Measurements from ENCODE around the gene ZNF541.
A peak's percentile ranks its signal among the peaks of the same experiment; 100 is the strongest.

The ZNF541 gene

GRCh38 chr19:47573071-47574026, at the start of gene ZNF541:
TSS of gene ZNF541 (minus strand) at chr19:47573148. CDS start at chr19:47555856, 17,292 bp downstream.
- DNase-seq (ENCODE audit: low read depth): peak; percentile 83

GRCh38 chr19:47619763-47620162, 46.8 kb upstream of the ZNF541 start:
- DNase-seq (ENCODE audit: low read depth): no peak

GRCh38 chr19:47618771-47619170, 45.8 kb upstream of the ZNF541 start:
- DNase-seq (ENCODE audit: low read depth): no peak

GRCh38 chr19:47615714-47616113, 42.8 kb upstream of the ZNF541 start:
- DNase-seq (ENCODE audit: low read depth): no peak

- DNase-seq (ENCODE audit: low read depth): no peak
Measured at GRCh38 chr19:47615230-47615629, 42.3 kb upstream of the ZNF541 start.

GRCh38 chr19:47614559-47614958, 41.6 kb upstream of the ZNF541 start:
- no peak for DNase-seq (ENCODE audit: low read depth)

- DNase-seq (ENCODE audit: low read depth): no peak
Measured at GRCh38 chr19:47614021-47614295, 41.0 kb upstream of the ZNF541 start.

- no peak for DNase-seq (ENCODE audit: low read depth)
Measured at GRCh38 chr19:47613165-47614020, 40.4 kb upstream of the ZNF541 start.

- no peak for DNase-seq (ENCODE audit: low read depth)
Measured at GRCh38 chr19:47610902-47611301, 38.0 kb upstream of the ZNF541 start.

- peak; percentile 44 for DNase-seq (ENCODE audit: low read depth)
Measured at GRCh38 chr19:47609906-47610894, 37.3 kb upstream of the ZNF541 start.

- DNase-seq (ENCODE audit: low read depth): peak; percentile 73
Measured at GRCh38 chr19:47608969-47609905, 36.3 kb upstream of the ZNF541 start, which contains the start of gene BICRA. TSS of gene BICRA (plus strand) at chr19:47609134. CDS start at chr19:47673575, 64,441 bp downstream.

- DNase-seq (ENCODE audit: low read depth): peak; percentile 97
Measured at GRCh38 chr19:47608074-47608918, 35.3 kb upstream of the ZNF541 start.

GRCh38 chr19:47607564-47608073, 34.7 kb upstream of the ZNF541 start:
- no peak for DNase-seq (ENCODE audit: low read depth)

GRCh38 chr19:47603706-47604565, 31.0 kb upstream of the ZNF541 start:
- DNase-seq (ENCODE audit: low read depth): no peak

- no peak for DNase-seq (ENCODE audit: low read depth)
Measured at GRCh38 chr19:47601180-47601904, 28.4 kb upstream of the ZNF541 start.

GRCh38 chr19:47600246-47601179, 27.6 kb upstream of the ZNF541 start:
- peak; percentile 99 for DNase-seq (ENCODE audit: low read depth)
